Liver (tissue), 3 donors: Measurements from ENCODE around the gene MRTFB.

Experiments
- CTCF ChIP-seq: fragments of 150-350 bp; IDR thresholded peaks from 2 replicates; pipeline ENCODE4 v1.5.1; 2017; ENCODE audit warnings: improper control_type of control experiment, low read depth, low read length; ENCODE audit not compliant: missing input control
- RAD21 ChIP-seq, 2 donors: IDR thresholded peaks; 2 replicates each; pipeline ENCODE4 v1.6.1; 2016; ENCODE audit warnings: antibody characterized with exemption in 2 of 2, mild to moderate bottlenecking in 2 of 2
- YY1 ChIP-seq: IDR thresholded peaks from 2 replicates; pipeline ENCODE4 v1.6.1; 2016; ENCODE audit warnings: antibody characterized with exemption, mild to moderate bottlenecking
- donor health status: healthy.
- donor health status: healthy.

GRCh38 chr16:14186795-14187221, 115.7 kb downstream of the MRTFB start:
- no peak for TF ChIP-seq YY1
- no peak for TF ChIP-seq RAD21 (IDR thresholded peaks at IDR 0.05)
- no peak for TF ChIP-seq CTCF
